GM21723 (cell line): ENCODE measurements around the gene KIF4A.
A peak's percentile ranks its signal among the peaks of the same experiment; 100 is the strongest.
"Not testable (repeated sequence)": the region's sequence is repeated elsewhere in the genome, so short reads cannot be mapped to it uniquely, and the experiment has no call there.

Experiments used
- ATAC-seq: cut with Tn5 transposase; IDR thresholded peaks from one replicate; pipeline ENCODE4 v1.9.1; 2021; ENCODE audit warnings: mild to moderate bottlenecking, moderate library complexity; ENCODE audit not compliant: unreplicated experiment

KIF4A gene, protein sequence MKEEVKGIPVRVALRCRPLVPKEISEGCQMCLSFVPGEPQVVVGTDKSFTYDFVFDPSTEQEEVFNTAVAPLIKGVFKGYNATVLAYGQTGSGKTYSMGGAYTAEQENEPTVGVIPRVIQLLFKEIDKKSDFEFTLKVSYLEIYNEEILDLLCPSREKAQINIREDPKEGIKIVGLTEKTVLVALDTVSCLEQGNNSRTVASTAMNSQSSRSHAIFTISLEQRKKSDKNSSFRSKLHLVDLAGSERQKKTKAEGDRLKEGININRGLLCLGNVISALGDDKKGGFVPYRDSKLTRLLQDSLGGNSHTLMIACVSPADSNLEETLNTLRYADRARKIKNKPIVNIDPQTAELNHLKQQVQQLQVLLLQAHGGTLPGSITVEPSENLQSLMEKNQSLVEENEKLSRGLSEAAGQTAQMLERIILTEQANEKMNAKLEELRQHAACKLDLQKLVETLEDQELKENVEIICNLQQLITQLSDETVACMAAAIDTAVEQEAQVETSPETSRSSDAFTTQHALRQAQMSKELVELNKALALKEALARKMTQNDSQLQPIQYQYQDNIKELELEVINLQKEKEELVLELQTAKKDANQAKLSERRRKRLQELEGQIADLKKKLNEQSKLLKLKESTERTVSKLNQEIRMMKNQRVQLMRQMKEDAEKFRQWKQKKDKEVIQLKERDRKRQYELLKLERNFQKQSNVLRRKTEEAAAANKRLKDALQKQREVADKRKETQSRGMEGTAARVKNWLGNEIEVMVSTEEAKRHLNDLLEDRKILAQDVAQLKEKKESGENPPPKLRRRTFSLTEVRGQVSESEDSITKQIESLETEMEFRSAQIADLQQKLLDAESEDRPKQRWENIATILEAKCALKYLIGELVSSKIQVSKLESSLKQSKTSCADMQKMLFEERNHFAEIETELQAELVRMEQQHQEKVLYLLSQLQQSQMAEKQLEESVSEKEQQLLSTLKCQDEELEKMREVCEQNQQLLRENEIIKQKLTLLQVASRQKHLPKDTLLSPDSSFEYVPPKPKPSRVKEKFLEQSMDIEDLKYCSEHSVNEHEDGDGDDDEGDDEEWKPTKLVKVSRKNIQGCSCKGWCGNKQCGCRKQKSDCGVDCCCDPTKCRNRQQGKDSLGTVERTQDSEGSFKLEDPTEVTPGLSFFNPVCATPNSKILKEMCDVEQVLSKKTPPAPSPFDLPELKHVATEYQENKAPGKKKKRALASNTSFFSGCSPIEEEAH

GRCh38 chrX:70289793-70290770, at the start of gene KIF4A, which contains the start of gene PDZD11:
TSS of gene KIF4A (plus strand) at chrX:70290104. CDS start at chrX:70290459, 355 bp downstream.
TSS of gene PDZD11 (minus strand) at chrX:70289927. CDS start at chrX:70289341, 586 bp downstream.
- ATAC-seq: peak; percentile 97

- ATAC-seq: no peak
Observed at GRCh38 chrX:70240751-70241150, 49.2 kb upstream of the KIF4A start.

DNA sequence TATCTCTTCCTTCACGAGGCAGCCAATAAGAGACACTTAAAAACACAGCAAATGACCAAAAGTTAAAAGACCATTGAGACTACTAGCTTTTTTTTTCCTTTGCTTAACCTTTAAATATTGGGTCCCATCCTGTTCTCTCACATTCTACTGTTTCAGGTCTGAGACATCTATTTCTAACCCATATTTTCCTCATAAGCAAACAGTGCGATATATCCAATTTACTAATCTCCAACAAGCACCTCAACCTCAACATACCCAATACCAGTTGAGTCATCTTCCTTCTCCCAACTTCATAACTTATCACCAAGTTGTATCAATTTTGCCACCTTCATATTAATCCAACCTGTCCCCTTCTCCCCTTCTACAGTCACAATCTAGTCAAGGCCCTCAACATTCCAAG, 48.4 kb upstream of the KIF4A start:
- no peak for ATAC-seq

DNA sequence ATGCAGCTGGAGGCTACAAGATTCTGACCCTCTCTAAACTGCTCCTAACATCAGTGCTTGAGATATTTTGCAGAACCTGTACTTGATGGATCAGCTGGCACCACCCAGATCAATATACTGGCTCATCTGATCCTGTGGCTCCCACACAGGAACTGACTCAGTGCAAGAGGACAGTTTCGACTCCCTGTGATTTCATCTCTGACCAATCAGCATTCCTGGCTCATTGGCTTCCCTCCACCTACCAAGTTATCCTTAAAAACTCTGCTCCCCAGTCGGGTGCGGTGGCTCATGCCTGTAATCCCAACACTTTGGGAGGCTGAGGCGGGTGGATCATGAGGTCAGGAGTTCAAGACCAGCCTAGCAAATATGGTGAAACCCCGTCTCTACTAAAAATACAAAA, 46.3 kb upstream of the KIF4A start:
- not testable (repeated sequence) for ATAC-seq

- ATAC-seq: no peak
Observed at GRCh38 chrX:70244881-70245280, 45.0 kb upstream of the KIF4A start.

DNA sequence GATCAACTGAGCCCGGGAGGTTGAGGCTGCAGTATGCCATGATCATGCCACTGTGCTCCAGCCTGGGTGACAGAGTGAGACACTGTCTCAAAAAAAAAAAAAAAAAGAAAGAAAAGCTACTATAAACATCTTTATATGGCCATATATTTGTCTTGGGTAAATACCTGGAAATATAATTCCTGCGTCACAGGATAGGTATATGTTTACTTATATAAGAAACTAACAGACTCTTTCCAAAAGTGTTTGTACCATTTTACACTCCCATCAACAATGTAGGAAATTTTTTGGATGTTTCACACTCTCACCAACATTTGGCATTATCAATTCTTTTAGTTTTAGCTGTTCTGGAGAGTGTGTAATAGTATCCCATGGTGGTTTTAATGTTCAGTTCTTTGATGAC, 42.7 kb upstream of the KIF4A start:
- no peak for ATAC-seq

GRCh38 chrX:70252491-70252890, 37.4 kb upstream of the KIF4A start:
- no peak for ATAC-seq

DNA sequence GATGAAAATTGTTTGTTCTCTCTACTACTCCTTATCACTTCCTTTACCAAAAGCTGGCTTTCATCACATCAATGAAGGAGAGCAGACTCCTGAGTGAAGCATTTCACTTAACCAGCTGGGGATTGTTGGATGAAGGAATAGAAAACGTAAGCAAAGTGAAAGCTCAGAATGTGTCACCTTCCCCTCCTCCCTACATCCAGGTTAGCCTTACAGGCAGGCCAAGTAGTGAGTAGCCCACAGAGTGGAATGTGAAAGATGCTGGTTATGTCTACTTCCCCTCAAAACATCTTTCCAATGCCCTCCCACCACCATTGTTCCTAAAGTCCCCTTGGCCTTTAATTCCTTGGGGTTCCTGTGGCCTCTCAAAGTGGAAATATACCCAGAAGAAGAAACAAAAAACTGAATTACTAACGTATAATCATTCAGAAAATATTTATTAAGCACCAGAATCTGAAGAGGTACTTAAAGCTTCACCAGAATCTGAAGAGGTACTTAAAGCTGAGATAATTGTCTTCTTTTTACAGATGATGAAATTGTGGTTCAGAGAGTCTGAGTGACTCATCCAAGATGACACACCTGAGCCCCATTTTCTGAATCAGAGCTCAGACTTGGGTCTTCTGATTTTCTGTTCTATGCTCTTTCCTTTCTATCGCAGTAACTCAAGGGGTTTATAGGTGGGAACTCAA, 36.4 kb upstream of the KIF4A start:
- no peak for ATAC-seq

DNA sequence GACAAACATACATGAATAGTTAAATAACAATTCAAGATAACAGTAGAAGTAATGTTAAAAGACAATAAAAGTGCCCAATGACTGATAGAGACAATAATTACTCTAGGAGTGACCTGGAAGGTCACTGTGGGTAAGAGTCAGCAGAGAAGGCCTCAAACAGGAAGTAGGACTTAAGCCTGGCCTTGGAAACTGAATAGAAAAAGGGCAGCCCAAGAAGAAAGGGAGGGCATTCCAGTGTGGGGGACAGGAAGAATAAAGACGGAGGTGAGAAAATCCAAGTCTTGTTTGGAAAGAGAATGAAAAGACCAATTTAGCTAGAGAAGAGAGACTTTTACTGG, 35.9 kb upstream of the KIF4A start:
- no peak for ATAC-seq

DNA sequence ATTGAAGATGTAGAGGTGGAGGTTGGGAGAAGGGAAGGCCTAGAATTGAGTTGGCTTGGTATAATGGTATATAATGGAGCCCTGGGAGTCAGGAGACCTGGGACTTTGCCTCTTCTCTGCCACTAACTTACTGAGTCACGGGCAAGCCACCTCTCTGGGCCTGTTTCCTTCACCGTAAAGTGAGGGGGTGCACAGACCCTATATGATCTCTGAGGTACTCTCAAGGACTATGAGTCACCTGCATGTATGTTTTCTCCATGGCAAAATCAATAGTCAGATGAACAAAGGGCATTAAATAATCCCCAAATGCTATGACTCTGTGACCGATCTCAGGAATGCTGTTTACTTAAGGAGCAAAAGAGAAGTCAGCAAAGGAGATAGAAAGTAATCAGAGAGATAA, 35.0 kb upstream of the KIF4A start:
- no peak for ATAC-seq

GRCh38 chrX:70255452-70255851, 34.5 kb upstream of the KIF4A start:
- no peak for ATAC-seq

DNA sequence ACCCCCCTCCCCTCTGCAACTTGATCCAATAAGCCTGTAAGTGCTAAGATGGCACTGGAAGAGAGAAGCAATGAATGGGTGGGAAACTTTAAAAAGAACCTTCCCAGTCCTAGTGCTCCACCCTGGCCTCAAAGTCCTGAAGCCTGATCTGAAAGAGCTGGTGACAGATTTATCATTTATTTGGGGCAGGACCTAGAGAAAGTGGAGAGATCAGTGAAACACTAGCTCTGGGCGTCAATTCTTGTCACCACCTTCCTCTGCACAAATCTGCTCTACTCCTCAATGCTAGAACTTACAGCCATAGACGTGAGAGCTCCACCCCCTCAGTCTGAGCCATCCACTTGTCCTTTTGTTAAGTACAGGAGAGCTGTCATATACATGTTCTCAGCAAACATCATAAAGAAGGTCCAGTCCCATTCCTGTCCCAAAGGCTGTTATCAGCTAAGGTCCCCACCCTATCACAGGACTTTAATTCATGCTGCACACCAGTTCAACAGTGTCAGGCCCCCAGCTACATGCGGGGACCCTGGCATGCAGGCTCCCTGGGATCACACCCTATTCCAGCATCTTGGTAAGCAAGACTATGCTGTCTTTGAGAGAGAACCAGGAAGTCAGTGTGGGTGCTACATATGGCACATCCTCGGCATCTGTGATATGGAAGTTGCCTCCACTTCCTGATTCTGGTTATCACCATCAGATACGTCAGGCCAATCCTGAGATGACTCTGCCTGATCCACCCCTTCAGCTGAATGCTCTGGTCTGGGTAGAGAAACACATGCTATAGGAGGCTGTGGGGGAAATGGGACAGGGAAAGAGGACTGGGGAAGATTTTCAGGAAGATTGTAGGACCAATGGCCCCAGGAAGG, 32.2 kb upstream of the KIF4A start:
- ATAC-seq: no peak

DNA sequence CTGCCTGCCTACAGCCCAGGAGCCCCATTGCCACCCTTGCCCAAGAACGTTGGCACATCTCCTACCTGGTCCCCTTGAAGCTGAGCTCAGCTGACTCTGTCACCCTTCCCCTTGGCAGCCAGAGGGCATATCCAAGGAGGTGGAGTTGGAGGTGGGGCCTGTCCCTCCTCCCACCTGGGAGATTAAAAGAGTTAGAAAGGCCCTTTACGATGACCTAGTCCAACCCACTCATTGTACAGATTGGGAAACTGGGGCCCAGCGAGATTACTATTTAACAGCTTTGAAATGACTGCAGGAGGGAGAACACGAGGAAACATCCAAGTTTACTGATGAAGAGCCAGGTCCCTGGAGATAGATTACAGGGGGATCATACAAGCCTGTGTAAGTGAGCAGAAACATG, 29.8 kb upstream of the KIF4A start, which contains the start of gene P2RY4:
Gene P2RY4, minus strand, starts transcription at position 101 of the 400 bp plus-strand sequence. CDS start 580 bp downstream, outside the sequence.
- no peak for ATAC-seq

- peak; percentile 60 for ATAC-seq
Observed at GRCh38 chrX:70262952-70263567, 26.8 kb upstream of the KIF4A start.

GRCh38 chrX:70264784-70265183, 25.1 kb upstream of the KIF4A start:
- ATAC-seq: no peak

GRCh38 chrX:70268034-70268433, 21.9 kb upstream of the KIF4A start, which contains the start of gene ARR3:
TSS of gene ARR3 (plus strand) at chrX:70268334. CDS start at chrX:70269386, 1,052 bp downstream.
- no peak for ATAC-seq

DNA sequence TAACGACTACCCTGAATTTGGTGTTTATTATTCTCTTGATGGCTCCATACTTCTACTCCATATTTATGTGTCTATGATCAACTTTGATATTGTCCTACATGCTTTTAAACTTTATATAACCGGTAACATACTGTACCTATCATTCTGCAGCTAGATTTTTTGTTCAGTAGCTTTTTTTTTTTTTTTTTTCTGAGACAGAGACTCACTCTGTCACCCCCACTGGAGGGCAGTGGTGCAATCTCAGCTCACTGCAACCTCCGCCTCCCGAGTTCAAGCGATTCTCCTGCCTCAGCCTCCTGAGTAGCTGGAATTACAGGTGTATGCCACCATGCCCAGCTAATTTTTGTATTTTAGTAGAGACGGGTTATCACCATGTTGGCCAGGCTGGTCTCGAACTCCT, 15.9 kb upstream of the KIF4A start:
- ATAC-seq: not testable (repeated sequence)

- ATAC-seq: no peak
Observed at GRCh38 chrX:70279081-70279480, 10.8 kb upstream of the KIF4A start.
